ENCODE measurements around the gene PPIE. TPM values are rescaled to one million over a fixed set of nuclear protein-coding genes. Genes with fewer than 3 reads are reported as not detected.

PPIE gene
- 40.1 and 45.6 TPM in 2 replicates for total RNA-seq

GRCh38 chr1:39738622-39739366, at the start of gene PPIE:
PPIE (plus strand) TSS chr1:39738882; CDS start chr1:39738901, 19 bp downstream.

GRCh38 chr1:39691383-39692151, 47.1 kb upstream of the PPIE start, which contains the start of gene HPCAL4:
HPCAL4 (minus strand) TSS chr1:39691433; CDS start chr1:39684603, 6,830 bp downstream.

GRCh38 chr1:39771022-39771532, 32.4 kb downstream of the PPIE start, which contains the start of gene OXCT2:
OXCT2 (minus strand) TSS chr1:39771348; CDS start chr1:39771255, 93 bp downstream.

GRCh38 chr1:39788758-39789570, 50.3 kb downstream of the PPIE start, which contains the start of gene BMP8B:
BMP8B (minus strand) TSS chr1:39788865; CDS start chr1:39788485, 380 bp downstream.

Other genes starting within 250 kb of the PPIE start
- gene BMP8A, start 247.2 kb upstream of the PPIE start, total RNA-seq = 0.14 TPM in 1 of 2 replicates, not detected in the other
- 154 and 161 TPM in 2 replicates for gene PABPC4, start 162.1 kb upstream of the PPIE start, total RNA-seq
- gene HEYL, start 99.2 kb upstream of the PPIE start, total RNA-seq = 0.14 TPM in 1 of 2 replicates, not detected in the other
- not detected in 2 replicates for gene NT5C1A, start 66.8 kb upstream of the PPIE start, total RNA-seq
- gene HPCAL4, start 47.4 kb upstream of the PPIE start, total RNA-seq = 0.07 TPM in 1 of 2 replicates, not detected in the other
- 1.1 and 1.2 TPM in 2 replicates for gene OXCT2, start 32.5 kb downstream of the PPIE start, total RNA-seq
- under 0.01 and 0.07 TPM in 2 replicates for gene BMP8B, start 50.0 kb downstream of the PPIE start, total RNA-seq
- 20.1 and 23.8 TPM in 2 replicates for gene TRIT1, start 144.6 kb downstream of the PPIE start, total RNA-seq
- gene MYCL, start 163.0 kb downstream of the PPIE start, total RNA-seq = 9.7 and 12.2 TPM in 2 replicates
- gene MFSD2A, start 216.3 kb downstream of the PPIE start, total RNA-seq = 23.6 and 30.8 TPM in 2 replicates